ENCODE measurements around the gene UMAD1.

DNA sequence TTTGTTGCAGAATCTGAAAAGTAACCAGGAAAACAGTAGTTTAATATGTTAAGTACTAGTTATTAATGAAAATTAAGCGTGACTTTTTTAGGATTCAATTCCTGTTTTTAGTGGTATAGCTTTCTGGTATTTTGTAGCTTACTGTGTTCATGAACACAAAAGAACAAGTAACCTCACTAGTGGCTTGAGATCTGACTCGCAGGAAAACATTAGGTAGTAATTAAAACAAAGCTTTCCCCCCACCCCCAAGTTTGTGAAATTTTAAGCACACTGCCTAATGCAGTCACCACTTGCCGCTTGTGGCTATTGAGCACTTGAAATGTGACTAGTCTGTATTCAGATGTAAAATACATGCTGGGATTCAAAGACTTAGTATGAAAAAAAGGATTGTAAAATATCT lies 180.4 kb downstream of the UMAD1 start:
- no peak for TF ChIP-seq ELF1 (CRISPR knock-in tag; IDR thresholded peaks at IDR 0.05)
- TF ChIP-seq, protein P1, sequence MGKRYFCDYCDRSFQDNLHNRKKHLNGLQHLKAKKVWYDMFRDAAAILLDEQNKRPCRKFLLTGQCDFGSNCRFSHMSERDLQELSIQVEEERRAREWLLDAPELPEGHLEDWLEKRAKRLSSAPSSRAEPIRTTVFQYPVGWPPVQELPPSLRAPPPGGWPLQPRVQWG (CRISPR knock-in tag; IDR thresholded peaks at IDR 0.05; ENCODE audit: borderline replicate concordance, low read depth) = no peak
- no peak for TF ChIP-seq HDAC6 (IDR thresholded peaks at IDR 0.05; ENCODE audit: low read depth, low read length)
- TF ChIP-seq SNAI1 (CRISPR knock-in tag; IDR thresholded peaks at IDR 0.05; ENCODE audit: borderline replicate concordance) = no peak
- no peak for TF ChIP-seq MAZ (IDR thresholded peaks at IDR 0.05; ENCODE audit: borderline replicate concordance, low read depth, low read length)
- TF ChIP-seq MAZ (CRISPR knock-in tag; IDR thresholded peaks at IDR 0.05; ENCODE audit: low read depth) = no peak
- TF ChIP-seq, protein P2, sequence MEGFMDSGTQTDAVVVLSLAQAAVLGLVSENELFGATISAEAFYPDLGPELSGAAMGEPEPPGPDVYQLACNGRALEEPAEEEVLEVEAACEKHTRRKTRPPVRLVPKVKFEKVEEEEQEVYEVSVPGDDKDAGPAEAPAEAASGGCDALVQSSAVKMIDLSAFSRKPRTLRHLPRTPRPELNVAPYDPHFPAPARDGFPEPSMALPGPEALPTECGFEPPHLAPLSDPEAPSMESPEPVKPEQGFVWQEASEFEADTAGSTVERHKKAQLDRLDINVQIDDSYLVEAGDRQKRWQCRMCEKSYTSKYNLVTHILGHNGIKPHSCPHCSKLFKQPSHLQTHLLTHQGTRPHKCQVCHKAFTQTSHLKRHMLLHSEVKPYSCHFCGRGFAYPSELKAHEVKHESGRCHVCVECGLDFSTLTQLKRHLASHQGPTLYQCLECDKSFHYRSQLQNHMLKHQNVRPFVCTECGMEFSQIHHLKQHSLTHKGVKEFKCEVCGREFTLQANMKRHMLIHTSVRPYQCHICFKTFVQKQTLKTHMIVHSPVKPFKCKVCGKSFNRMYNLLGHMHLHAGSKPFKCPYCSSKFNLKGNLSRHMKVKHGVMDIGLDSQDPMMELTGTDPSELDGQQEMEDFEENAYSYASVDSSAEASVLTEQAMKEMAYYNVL (CRISPR knock-in tag; IDR thresholded peaks at IDR 0.05; ENCODE audit: borderline replicate concordance) = no peak
- no peak for TF ChIP-seq TCF12 (IDR thresholded peaks at IDR 0.05)
- no peak for TF ChIP-seq TCF12 (CRISPR knock-in tag; IDR thresholded peaks at IDR 0.05)
